ENCODE data around the gene QRICH2. TPM values are rescaled to one million over a fixed set of nuclear protein-coding genes. Genes with fewer than 3 reads are reported as not detected.

The QRICH2 gene
- total and polyA plus RNA-seq, 9 of the 15 experiments (the other 6 are each of a cell fraction or from before 2014, with no cell fraction given), result 0.03 to 1.6 (median 0.81) TPM

- peak; percentile 79; the same call in 1 of the 2 replicates for TF ChIP-seq RREB1 (CRISPR knock-in tag; IDR thresholded peaks at IDR 0.05)
- TF ChIP-seq LEF1 (IDR thresholded peaks at IDR 0.05), result no peak
- peak; percentile 36; the same call in 1 of the 2 replicates for TF ChIP-seq BRD4 (IDR thresholded peaks at IDR 0.05)
- no peak for TF ChIP-seq SAFB2 (IDR thresholded peaks at IDR 0.05; ENCODE audit: borderline replicate concordance, low read depth, low read length, severe bottlenecking)
- peak; percentile 85 for TF ChIP-seq MGA (IDR thresholded peaks at IDR 0.05)
- TF ChIP-seq ZNF589 (CRISPR knock-in tag; IDR thresholded peaks at IDR 0.05; ENCODE audit: low read depth), result 0 out of 2 replicates have a peak, but pooled peaks have one; percentile 47
- TF ChIP-seq RBFOX2 (IDR thresholded peaks at IDR 0.05; ENCODE audit: low read depth, low read length), result peak; percentile 77
- TF ChIP-seq BDP1 (IDR thresholded peaks at IDR 0.05; ENCODE audit: insufficient read depth, insufficient read length), result no peak
- 0 out of 2 replicates have a peak, but pooled peaks have one; percentile 41 for TF ChIP-seq ETV5 (CRISPR knock-in tag; IDR thresholded peaks at IDR 0.05; ENCODE audit: low read depth)
These were observed 68.4 kb downstream of the QRICH2 start (continued) for GRCh38 chr17:76239538-76240274.

Data from K562 (cell line).